Measurements from ENCODE around the gene ZNHIT2.

DNA sequence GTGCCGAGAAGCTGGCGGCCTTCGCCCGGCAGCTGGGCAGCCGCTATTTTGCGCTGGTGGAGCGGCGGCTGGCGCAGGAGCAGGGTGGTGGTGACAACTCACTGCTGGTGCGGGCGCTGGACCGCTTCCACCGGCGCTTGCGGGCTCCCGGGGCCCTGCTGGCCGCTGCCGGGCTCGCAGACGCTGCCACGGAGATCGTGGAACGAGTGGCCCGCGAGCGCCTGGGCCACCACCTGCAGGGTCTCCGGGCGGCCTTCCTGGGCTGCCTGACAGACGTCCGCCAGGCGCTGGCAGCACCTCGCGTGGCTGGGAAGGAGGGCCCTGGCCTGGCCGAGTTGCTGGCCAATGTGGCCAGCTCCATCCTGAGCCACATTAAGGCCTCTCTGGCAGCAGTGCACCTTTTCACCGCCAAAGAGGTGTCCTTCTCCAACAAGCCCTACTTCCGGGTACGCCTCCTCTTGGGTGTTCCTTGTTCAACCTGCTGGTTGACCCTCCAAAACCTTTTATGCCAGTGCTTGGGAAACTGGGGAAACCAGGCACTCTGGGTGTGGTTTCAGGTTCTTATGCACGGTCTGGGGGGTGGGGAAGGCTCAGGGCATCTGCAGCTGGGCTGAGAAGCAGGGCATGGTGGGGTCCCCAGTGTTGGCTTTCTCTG, 8.9 kb downstream of the ZNHIT2 start:
- TF ChIP-seq, protein P1, sequence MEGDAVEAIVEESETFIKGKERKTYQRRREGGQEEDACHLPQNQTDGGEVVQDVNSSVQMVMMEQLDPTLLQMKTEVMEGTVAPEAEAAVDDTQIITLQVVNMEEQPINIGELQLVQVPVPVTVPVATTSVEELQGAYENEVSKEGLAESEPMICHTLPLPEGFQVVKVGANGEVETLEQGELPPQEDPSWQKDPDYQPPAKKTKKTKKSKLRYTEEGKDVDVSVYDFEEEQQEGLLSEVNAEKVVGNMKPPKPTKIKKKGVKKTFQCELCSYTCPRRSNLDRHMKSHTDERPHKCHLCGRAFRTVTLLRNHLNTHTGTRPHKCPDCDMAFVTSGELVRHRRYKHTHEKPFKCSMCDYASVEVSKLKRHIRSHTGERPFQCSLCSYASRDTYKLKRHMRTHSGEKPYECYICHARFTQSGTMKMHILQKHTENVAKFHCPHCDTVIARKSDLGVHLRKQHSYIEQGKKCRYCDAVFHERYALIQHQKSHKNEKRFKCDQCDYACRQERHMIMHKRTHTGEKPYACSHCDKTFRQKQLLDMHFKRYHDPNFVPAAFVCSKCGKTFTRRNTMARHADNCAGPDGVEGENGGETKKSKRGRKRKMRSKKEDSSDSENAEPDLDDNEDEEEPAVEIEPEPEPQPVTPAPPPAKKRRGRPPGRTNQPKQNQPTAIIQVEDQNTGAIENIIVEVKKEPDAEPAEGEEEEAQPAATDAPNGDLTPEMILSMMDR (IDR thresholded peaks at IDR 0.05): no peak
- TF ChIP-seq POLR2A (IDR thresholded peaks at IDR 0.05): no peak

Data from heart left ventricle (tissue), 13 donors.